Mucosa of stomach (tissue), 1 donor: ENCODE results near the gene ACBD5.

Experiments used
- H3K27me3 ChIP-seq: one replicate; pipeline ENCODE4 v1.7.0; 2013; ENCODE audit warnings: mild to moderate bottlenecking, low read length; ENCODE audit not compliant: control insufficient read depth, insufficient read depth
- H3K36me3 ChIP-seq: one replicate; pipeline ENCODE4 v1.7.0; 2013; ENCODE audit warnings: low read length; ENCODE audit not compliant: control insufficient read depth, insufficient read depth
- H3K4me1 ChIP-seq: one replicate; pipeline ENCODE4 v1.7.0; 2013; ENCODE audit warnings: mild to moderate bottlenecking, low read length; ENCODE audit not compliant: control insufficient read depth, insufficient read depth
- H3K4me3 ChIP-seq: one replicate; pipeline ENCODE4 v1.7.0; 2013; ENCODE audit warnings: low read length
- H3K9ac ChIP-seq: one replicate; pipeline ENCODE4 v1.7.0; 2013; ENCODE audit warnings: mild to moderate bottlenecking, low read length, moderate library complexity
- H3K9me3 ChIP-seq: one replicate; pipeline ENCODE4 v1.7.0; 2013; ENCODE audit warnings: mild to moderate bottlenecking, low read length, moderate library complexity; ENCODE audit not compliant: control insufficient read depth
- donor health status: Pancreatic carcinoma.

Gene ACBD5

GRCh38 chr10:27235706-27236105, 4.9 kb downstream of the ACBD5 start:
- Histone ChIP-seq H3K4me1 (peaks cover 3% of the 10 kb centered on the region), H3K36me3 (no peaks in the 10 kb centered on the region), H3K9ac (no peak overlapping the region), H3K27me3 (no peaks in the 10 kb centered on the region), H3K4me3 (no peak overlapping the region), H3K9me3 (no peaks in the 10 kb centered on the region)

- Histone ChIP-seq H3K36me3 (no peaks in the 10 kb centered on the region), H3K4me3 (no peak overlapping the region), H3K4me1 (no peaks in the 10 kb centered on the region), H3K9me3 (no peaks in the 10 kb centered on the region), H3K9ac (no peak overlapping the region), H3K27me3 (no peaks in the 10 kb centered on the region)
Measured at GRCh38 chr10:27230022-27230421, 10.6 kb downstream of the ACBD5 start.

- no peaks in the 10 kb centered on the region for H3K36me3 ChIP-seq
Measured at GRCh38 chr10:27225642-27226257, 14.8 kb downstream of the ACBD5 start.

GRCh38 chr10:27225011-27225590, 15.5 kb downstream of the ACBD5 start:
- no peaks in the 10 kb centered on the region for H3K27me3 ChIP-seq
- no peaks in the 10 kb centered on the region for H3K4me1 ChIP-seq
- H3K36me3 ChIP-seq, result no peaks in the 10 kb centered on the region
- no peak overlapping the region for H3K4me3 ChIP-seq
- no peak overlapping the region for H3K9ac ChIP-seq
- H3K9me3 ChIP-seq, result no peaks in the 10 kb centered on the region

More at GRCh38 chr10:27225642-27226257, 14.8 kb downstream of the ACBD5 start:
- H3K9me3 ChIP-seq, result no peaks in the 10 kb centered on the region
- H3K27me3 ChIP-seq, result no peaks in the 10 kb centered on the region
- no peak overlapping the region for H3K4me3 ChIP-seq
- no peak overlapping the region for H3K9ac ChIP-seq
- H3K4me1 ChIP-seq, result no peaks in the 10 kb centered on the region

GRCh38 chr10:27223964-27224363, 16.6 kb downstream of the ACBD5 start:
- H3K4me1 ChIP-seq, result no peaks in the 10 kb centered on the region
- no peaks in the 10 kb centered on the region for H3K9me3 ChIP-seq
- H3K9ac ChIP-seq, result no peak overlapping the region
- H3K27me3 ChIP-seq, result no peaks in the 10 kb centered on the region
- no peak overlapping the region for H3K4me3 ChIP-seq
- no peaks in the 10 kb centered on the region for H3K36me3 ChIP-seq

- no peak overlapping the region for H3K4me3 ChIP-seq
- H3K9me3 ChIP-seq, result no peaks in the 10 kb centered on the region
- no peak overlapping the region for H3K9ac ChIP-seq
- peaks cover 10% of the 10 kb centered on the region for H3K36me3 ChIP-seq
- no peaks in the 10 kb centered on the region for H3K27me3 ChIP-seq
- H3K4me1 ChIP-seq, result no peaks in the 10 kb centered on the region
Measured at GRCh38 chr10:27207350-27207749, 33.2 kb downstream of the ACBD5 start.

- no peak overlapping the region for H3K4me3 ChIP-seq
- no peaks in the 10 kb centered on the region for H3K4me1 ChIP-seq
- no peaks in the 10 kb centered on the region for H3K27me3 ChIP-seq
- H3K36me3 ChIP-seq, result no peaks in the 10 kb centered on the region
- no peak overlapping the region for H3K9ac ChIP-seq
- H3K9me3 ChIP-seq, result no peaks in the 10 kb centered on the region
Measured at GRCh38 chr10:27203806-27204205, 36.8 kb downstream of the ACBD5 start.

GRCh38 chr10:27197980-27198620, 42.5 kb downstream of the ACBD5 start:
- no peaks in the 10 kb centered on the region for H3K4me1 ChIP-seq
- no peaks in the 10 kb centered on the region for H3K36me3 ChIP-seq
- no peak overlapping the region for H3K4me3 ChIP-seq
- H3K9ac ChIP-seq, result no peak overlapping the region
- H3K9me3 ChIP-seq, result no peaks in the 10 kb centered on the region
- no peaks in the 10 kb centered on the region for H3K27me3 ChIP-seq

- Histone ChIP-seq H3K4me1 (no peaks in the 10 kb centered on the region), H3K36me3 (no peaks in the 10 kb centered on the region), H3K9me3 (no peaks in the 10 kb centered on the region), H3K27me3 (no peaks in the 10 kb centered on the region), H3K9ac (no peak overlapping the region), H3K4me3 (no peak overlapping the region)
Measured at GRCh38 chr10:27192284-27192683, 48.3 kb downstream of the ACBD5 start.

- Histone ChIP-seq H3K9ac (no peak overlapping the region), H3K27me3 (no peaks in the 10 kb centered on the region), H3K9me3 (no peaks in the 10 kb centered on the region), H3K4me1 (no peaks in the 10 kb centered on the region), H3K4me3 (no peak overlapping the region), H3K36me3 (no peaks in the 10 kb centered on the region)
Measured at GRCh38 chr10:27190508-27190907, 50.1 kb downstream of the ACBD5 start.

- no peaks in the 10 kb centered on the region for H3K4me1 ChIP-seq
- H3K36me3 ChIP-seq, result no peaks in the 10 kb centered on the region
- H3K9me3 ChIP-seq, result no peaks in the 10 kb centered on the region
- H3K9ac ChIP-seq, result no peak overlapping the region
- H3K27me3 ChIP-seq, result no peaks in the 10 kb centered on the region
- H3K4me3 ChIP-seq, result no peak overlapping the region
Measured at GRCh38 chr10:27188897-27189296, 51.7 kb downstream of the ACBD5 start.

- H3K4me3 ChIP-seq, result no peak overlapping the region
- no peaks in the 10 kb centered on the region for H3K36me3 ChIP-seq
- H3K9me3 ChIP-seq, result no peaks in the 10 kb centered on the region
- H3K27me3 ChIP-seq, result no peaks in the 10 kb centered on the region
- H3K4me1 ChIP-seq, result no peaks in the 10 kb centered on the region
- no peak overlapping the region for H3K9ac ChIP-seq
Measured at GRCh38 chr10:27188259-27188658, 52.3 kb downstream of the ACBD5 start.
